Activated CD4-positive, CD25-positive, alpha-beta regulatory T cell treated with anti-CD3 and anti-CD28 coated beads, Interleukin-2, amount 50 U/mL, for 16 hours (primary cell): ENCODE data around the gene FADS3.

Source experiments
- DNase-seq: peaks from one replicate; pipeline ENCODE4 v3.0.0-alpha.2; 2020; ENCODE audit warnings: low read depth, low spot score

The FADS3 gene

GRCh38 chr11:61834278-61835048, 56.9 kb downstream of the FADS3 start:
- no peak for DNase-seq

- DNase-seq, result no peak
These were observed 57.4 kb downstream of the FADS3 start for GRCh38 chr11:61833926-61834277.

- no peak for DNase-seq
These were observed 57.9 kb downstream of the FADS3 start for GRCh38 chr11:61833471-61833870.

- no peak for DNase-seq
These were observed 58.6 kb downstream of the FADS3 start for GRCh38 chr11:61832754-61833153.

GRCh38 chr11:61832207-61832606, 59.1 kb downstream of the FADS3 start:
- no peak for DNase-seq

GRCh38 chr11:61830237-61831105, 60.9 kb downstream of the FADS3 start:
- no peak for DNase-seq

- no peak for DNase-seq
These were observed 61.5 kb downstream of the FADS3 start for GRCh38 chr11:61829806-61830205.

GRCh38 chr11:61828629-61829407, 62.5 kb downstream of the FADS3 start:
- DNase-seq, result no peak

- DNase-seq, result no peak
These were observed 63.0 kb downstream of the FADS3 start for GRCh38 chr11:61828379-61828628.

- no peak for DNase-seq
These were observed 63.6 kb downstream of the FADS3 start, which contains the start of gene FADS2 for GRCh38 chr11:61827571-61828378. FADS2 (plus strand) TSS chr11:61828300; CDS start chr11:61828391, 91 bp downstream.

GRCh38 chr11:61826930-61827570, 64.3 kb downstream of the FADS3 start:
- no peak for DNase-seq
